A673 (cell line): ENCODE results near the gene DCAF16. TPM values are rescaled to one million over a fixed set of nuclear protein-coding genes. Genes with fewer than 3 reads are reported as not detected.
A peak's percentile ranks its signal among the peaks of the same experiment; 100 is the strongest.

ENCODE experiments used
- BruUV-seq: library from RNA; stranded (reverse); fragments of 400-500 nt; replicated peaks from 2 replicates; lab custom pipeline; 2021; lab: Mats Ljungman, UMichigan
- CTCF ChIA-PET: fragments of 300-600 bp; sonication (Branson Sonifier 250); formaldehyde crosslinking; loops from one replicate; lab custom pipeline; 2022; ENCODE audit warnings: antibody characterized with exemption; lab: Charles Lee
- POLR2A ChIA-PET: fragments of 300-600 bp; sonication (Branson Sonifier 250); formaldehyde crosslinking; loops from one replicate; lab custom pipeline; 2022; ENCODE audit warnings: antibody characterized with exemption; ENCODE audit not compliant: low non-redundant PET; lab: Charles Lee
- DNase-seq: peaks from one replicate; pipeline ENCODE4 v3.0.0-alpha.2; 2015; ENCODE audit warnings: low spot score
- H3K27ac ChIP-seq: fragments of 200-600 bp; sonication (generic); 2 replicates; pipeline ENCODE4 v1.5.1; 2016; ENCODE audit warnings: mixed run types, low read depth, mild to moderate bottlenecking, mixed read lengths, antibody characterized with exemption, low read length; ENCODE audit not compliant: poor library complexity, severe bottlenecking
- H3K27me3 ChIP-seq: fragments of 200-600 bp; sonication (generic); replicated peaks from 2 replicates; pipeline ENCODE4 v1.6.1; 2017; ENCODE audit warnings: mixed run types, low read depth, mild to moderate bottlenecking, mixed read lengths, antibody characterized with exemption, low read length; ENCODE audit not compliant: insufficient read depth, poor library complexity
- H3K36me3 ChIP-seq: fragments of 200-600 bp; sonication (generic); 2 replicates; pipeline ENCODE4 v1.6.1; 2016; ENCODE audit warnings: mixed run types, mild to moderate bottlenecking, mixed read lengths, antibody characterized with exemption, low read length; ENCODE audit not compliant: insufficient read depth, poor library complexity, severe bottlenecking
- H3K4me1 ChIP-seq: fragments of 200-600 bp; sonication (generic); 2 replicates; pipeline ENCODE4 v1.6.1; 2017; ENCODE audit warnings: mixed run types, mild to moderate bottlenecking, mixed read lengths, antibody characterized with exemption, low read length; ENCODE audit not compliant: insufficient read depth, poor library complexity, severe bottlenecking
- H3K4me3 ChIP-seq: fragments of 200-600 bp; sonication (generic); 2 replicates; pipeline ENCODE4 v1.5.1; 2016; ENCODE audit warnings: low read depth, mixed run types, mild to moderate bottlenecking, mixed read lengths, low read length; ENCODE audit not compliant: poor library complexity, severe bottlenecking
- H3K9me3 ChIP-seq: fragments of 200-600 bp; sonication (generic); 2 replicates; pipeline ENCODE4 v1.6.1; 2016; ENCODE audit warnings: mixed run types, low read depth, mild to moderate bottlenecking, mixed read lengths, antibody characterized with exemption, low read length; ENCODE audit not compliant: poor library complexity, severe bottlenecking
- EZH2 ChIP-seq: fragments of 200-600 bp; sonication (generic); IDR thresholded peaks from 2 replicates; pipeline ENCODE4 v1.6.1; 2017; ENCODE audit warnings: borderline replicate concordance, low read depth, mild to moderate bottlenecking, mixed read lengths, antibody characterized with exemption, low read length; ENCODE audit not compliant: poor library complexity, severe bottlenecking
- intact Hi-C: fragments of 100-400 bp; cut with micrococcal nuclease; formaldehyde crosslinking; loops from one replicate; pipeline ENCODE4 v1.10.0; 2022; ENCODE audit not compliant: unreplicated experiment
- total RNA-seq: library from RNA; stranded (reverse); gene quantifications from 2 replicates; pipeline ENCODE4 v1.2.3, GENCODE V29; 2021
- TF ChIP-seq, protein P1 (sequence below): fragments of 300-800, 200-600 bp; sonication (generic); conservative IDR thresholded peaks from 2 replicates; pipeline ENCODE4 v1.5.1; 2017; ENCODE audit warnings: low read depth, mild to moderate bottlenecking, antibody characterized with exemption, low read length, moderate library complexity, mixed read lengths

The DCAF16 gene
- total RNA-seq, 1 experiment from 2014 or later, result 59.5 TPM

DNA sequence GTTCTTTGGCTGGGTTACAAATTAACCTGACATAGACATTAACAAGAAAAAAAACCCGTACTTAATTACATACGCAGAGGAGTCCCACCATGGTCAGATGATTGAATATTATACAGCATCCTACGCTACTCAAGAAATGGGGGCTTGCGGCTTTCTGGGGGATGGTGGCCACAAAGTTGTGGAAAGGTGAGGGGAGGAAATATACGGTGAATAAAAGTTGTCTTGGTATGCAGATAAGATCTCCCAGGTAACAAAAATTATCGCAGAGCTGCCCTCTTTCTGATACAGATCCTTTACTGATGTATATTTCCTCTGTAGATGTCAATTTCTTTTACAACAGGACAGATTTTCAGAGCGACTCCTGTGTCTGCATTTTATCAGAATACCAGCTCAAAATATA lies 890 bp downstream of the DCAF16 start:
- Histone ChIP-seq H3K27me3 (no peaks in the 10 kb centered on the region), H3K4me1 (peaks cover 24% of the 10 kb centered on the region), H3K9me3 (no peaks in the 10 kb centered on the region), H3K36me3 (peaks cover 36% of the 10 kb centered on the region), H3K27ac (peak overlapping the region; percentile 94), H3K4me3 (peak overlapping the region; percentile 72)
- CTCF ChIA-PET, result no interaction called here
- DNase-seq, result no peak
- intact Hi-C loops, result loop anchor here (5.0 to 10.0 kb wide), 3 partner anchors 195 to 558 kb away; partner anchors contain the start of genes LCORL and MED28
- TF ChIP-seq, protein P1, sequence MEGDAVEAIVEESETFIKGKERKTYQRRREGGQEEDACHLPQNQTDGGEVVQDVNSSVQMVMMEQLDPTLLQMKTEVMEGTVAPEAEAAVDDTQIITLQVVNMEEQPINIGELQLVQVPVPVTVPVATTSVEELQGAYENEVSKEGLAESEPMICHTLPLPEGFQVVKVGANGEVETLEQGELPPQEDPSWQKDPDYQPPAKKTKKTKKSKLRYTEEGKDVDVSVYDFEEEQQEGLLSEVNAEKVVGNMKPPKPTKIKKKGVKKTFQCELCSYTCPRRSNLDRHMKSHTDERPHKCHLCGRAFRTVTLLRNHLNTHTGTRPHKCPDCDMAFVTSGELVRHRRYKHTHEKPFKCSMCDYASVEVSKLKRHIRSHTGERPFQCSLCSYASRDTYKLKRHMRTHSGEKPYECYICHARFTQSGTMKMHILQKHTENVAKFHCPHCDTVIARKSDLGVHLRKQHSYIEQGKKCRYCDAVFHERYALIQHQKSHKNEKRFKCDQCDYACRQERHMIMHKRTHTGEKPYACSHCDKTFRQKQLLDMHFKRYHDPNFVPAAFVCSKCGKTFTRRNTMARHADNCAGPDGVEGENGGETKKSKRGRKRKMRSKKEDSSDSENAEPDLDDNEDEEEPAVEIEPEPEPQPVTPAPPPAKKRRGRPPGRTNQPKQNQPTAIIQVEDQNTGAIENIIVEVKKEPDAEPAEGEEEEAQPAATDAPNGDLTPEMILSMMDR, result no peak
- no peak for TF ChIP-seq EZH2
- POLR2A ChIA-PET, result no interaction called here
- BruUV-seq, result no TSS peak

DNA sequence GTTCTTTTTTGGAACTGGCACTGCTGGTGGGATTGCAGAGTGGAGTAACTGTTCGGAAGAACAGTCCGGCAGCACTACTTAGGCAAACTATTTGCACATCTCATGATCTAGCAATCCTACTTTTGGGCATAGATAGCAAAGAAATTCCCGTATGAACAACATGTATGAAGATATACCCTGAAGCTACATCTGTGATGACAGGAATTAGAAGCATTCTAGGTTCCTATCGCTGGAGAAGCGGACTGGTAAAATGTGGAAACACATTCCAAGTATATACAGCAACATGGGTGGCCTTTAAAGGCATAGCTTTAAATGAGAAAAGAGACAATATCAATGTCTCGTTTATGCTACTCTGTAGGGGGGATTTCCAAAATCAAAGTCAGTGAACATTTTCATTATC lies 3.1 kb downstream of the DCAF16 start:
- peak overlapping the region; percentile 31 for H3K27ac ChIP-seq
- TF ChIP-seq, protein P1, result no peak
- no peak for TF ChIP-seq EZH2
- H3K4me1 ChIP-seq, result peaks cover 10% of the 10 kb centered on the region
- no peak for DNase-seq
- no peaks in the 10 kb centered on the region for H3K27me3 ChIP-seq
- intact Hi-C loops, result loop anchor here (10.0 kb wide), 1 partner anchor 193 kb away; the partner anchor contains the start of gene MED28
- ChIA-PET POLR2A (no interaction called here), CTCF (no interaction called here)
- peaks cover 41% of the 10 kb centered on the region for H3K36me3 ChIP-seq
- no peaks in the 10 kb centered on the region for H3K9me3 ChIP-seq
- BruUV-seq, result no TSS peak
- H3K4me3 ChIP-seq, result peak overlapping the region; percentile 72

- Histone ChIP-seq H3K36me3 (peaks cover 52% of the 10 kb centered on the region), H3K27me3 (no peaks in the 10 kb centered on the region), H3K27ac (no peak overlapping the region), H3K9me3 (no peaks in the 10 kb centered on the region), H3K4me1 (peaks cover 10% of the 10 kb centered on the region), H3K4me3 (no peak overlapping the region)
- BruUV-seq, result no TSS peak
- no peak for DNase-seq
- POLR2A ChIA-PET, result no interaction called here
- intact Hi-C loops, result loop anchor here (10.0 kb wide), 1 partner anchor 191 kb away; the partner anchor contains the start of gene MED28
- TF ChIP-seq, protein P1, result no peak
- TF ChIP-seq EZH2, result no peak
- CTCF ChIA-PET, result no interaction called here
Measured at GRCh38 chr4:17805580-17806155, 4.9 kb downstream of the DCAF16 start.
